ENCODE results near the gene IGFBP4. TPM values are rescaled to one million over a fixed set of nuclear protein-coding genes. Genes with fewer than 3 reads are reported as not detected.

The IGFBP4 gene
- total and polyA plus RNA-seq, 2 of the 13 experiments (the other 11 are each of a cell fraction or from before 2014, with no cell fraction given): 4.1 to 49.0 TPM

DNA sequence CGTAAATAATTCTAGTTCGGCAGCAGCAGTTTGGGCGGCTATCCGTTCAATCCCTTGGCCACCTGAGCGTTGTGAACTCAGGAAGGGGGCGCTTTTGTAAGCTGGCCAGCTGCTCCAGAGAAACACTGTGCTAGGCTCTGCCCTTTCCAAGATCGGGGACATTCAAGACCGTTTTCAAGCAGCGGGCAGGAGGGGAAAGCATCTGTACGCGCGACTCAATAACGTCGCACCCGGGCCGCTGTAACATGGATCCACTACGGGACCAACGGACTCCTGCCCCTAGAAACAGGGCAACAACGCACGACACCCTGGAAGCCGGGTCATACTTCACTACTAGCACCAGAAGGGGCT is 26.0 kb upstream of the IGFBP4 start (continued):
- TF ChIP-seq, protein P1, sequence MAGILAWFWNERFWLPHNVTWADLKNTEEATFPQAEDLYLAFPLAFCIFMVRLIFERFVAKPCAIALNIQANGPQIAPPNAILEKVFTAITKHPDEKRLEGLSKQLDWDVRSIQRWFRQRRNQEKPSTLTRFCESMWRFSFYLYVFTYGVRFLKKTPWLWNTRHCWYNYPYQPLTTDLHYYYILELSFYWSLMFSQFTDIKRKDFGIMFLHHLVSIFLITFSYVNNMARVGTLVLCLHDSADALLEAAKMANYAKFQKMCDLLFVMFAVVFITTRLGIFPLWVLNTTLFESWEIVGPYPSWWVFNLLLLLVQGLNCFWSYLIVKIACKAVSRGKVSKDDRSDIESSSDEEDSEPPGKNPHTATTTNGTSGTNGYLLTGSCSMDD (CRISPR knock-in tag; IDR thresholded peaks at IDR 0.05): no peak
- TF ChIP-seq ZNF878 (CRISPR knock-in tag; IDR thresholded peaks at IDR 0.05) (no peak), AHR (CRISPR knock-in tag; IDR thresholded peaks at IDR 0.05) (no peak), KMT2B (CRISPR knock-in tag; IDR thresholded peaks at IDR 0.05) (no peak), SRSF4 (IDR thresholded peaks at IDR 0.05; ENCODE audit: low read depth, low read length, poor library complexity, severe bottlenecking) (no peak), FOXC1 (CRISPR knock-in tag; IDR thresholded peaks at IDR 0.05; ENCODE audit: borderline replicate concordance) (peak; percentile 70; the same call in 1 of the 2 replicates), ZNF605 (CRISPR knock-in tag; IDR thresholded peaks at IDR 0.05) (no peak), SMAD1 (CRISPR knock-in tag; IDR thresholded peaks at IDR 0.05; ENCODE audit: borderline replicate concordance, low read depth) (no peak), ZNF432 (CRISPR knock-in tag; IDR thresholded peaks at IDR 0.05; ENCODE audit: borderline replicate concordance) (no peak)
- TF ChIP-seq, protein P2, sequence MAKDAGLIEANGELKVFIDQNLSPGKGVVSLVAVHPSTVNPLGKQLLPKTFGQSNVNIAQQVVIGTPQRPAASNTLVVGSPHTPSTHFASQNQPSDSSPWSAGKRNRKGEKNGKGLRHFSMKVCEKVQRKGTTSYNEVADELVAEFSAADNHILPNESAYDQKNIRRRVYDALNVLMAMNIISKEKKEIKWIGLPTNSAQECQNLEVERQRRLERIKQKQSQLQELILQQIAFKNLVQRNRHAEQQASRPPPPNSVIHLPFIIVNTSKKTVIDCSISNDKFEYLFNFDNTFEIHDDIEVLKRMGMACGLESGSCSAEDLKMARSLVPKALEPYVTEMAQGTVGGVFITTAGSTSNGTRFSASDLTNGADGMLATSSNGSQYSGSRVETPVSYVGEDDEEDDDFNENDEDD (CRISPR knock-in tag; IDR thresholded peaks at IDR 0.05; ENCODE audit: borderline replicate concordance): no peak
- TF ChIP-seq, protein P3, sequence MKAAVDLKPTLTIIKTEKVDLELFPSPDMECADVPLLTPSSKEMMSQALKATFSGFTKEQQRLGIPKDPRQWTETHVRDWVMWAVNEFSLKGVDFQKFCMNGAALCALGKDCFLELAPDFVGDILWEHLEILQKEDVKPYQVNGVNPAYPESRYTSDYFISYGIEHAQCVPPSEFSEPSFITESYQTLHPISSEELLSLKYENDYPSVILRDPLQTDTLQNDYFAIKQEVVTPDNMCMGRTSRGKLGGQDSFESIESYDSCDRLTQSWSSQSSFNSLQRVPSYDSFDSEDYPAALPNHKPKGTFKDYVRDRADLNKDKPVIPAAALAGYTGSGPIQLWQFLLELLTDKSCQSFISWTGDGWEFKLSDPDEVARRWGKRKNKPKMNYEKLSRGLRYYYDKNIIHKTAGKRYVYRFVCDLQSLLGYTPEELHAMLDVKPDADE (CRISPR knock-in tag; IDR thresholded peaks at IDR 0.05): peak; percentile 50; the same call in 1 of the 2 replicates
- TF ChIP-seq, protein P4, sequence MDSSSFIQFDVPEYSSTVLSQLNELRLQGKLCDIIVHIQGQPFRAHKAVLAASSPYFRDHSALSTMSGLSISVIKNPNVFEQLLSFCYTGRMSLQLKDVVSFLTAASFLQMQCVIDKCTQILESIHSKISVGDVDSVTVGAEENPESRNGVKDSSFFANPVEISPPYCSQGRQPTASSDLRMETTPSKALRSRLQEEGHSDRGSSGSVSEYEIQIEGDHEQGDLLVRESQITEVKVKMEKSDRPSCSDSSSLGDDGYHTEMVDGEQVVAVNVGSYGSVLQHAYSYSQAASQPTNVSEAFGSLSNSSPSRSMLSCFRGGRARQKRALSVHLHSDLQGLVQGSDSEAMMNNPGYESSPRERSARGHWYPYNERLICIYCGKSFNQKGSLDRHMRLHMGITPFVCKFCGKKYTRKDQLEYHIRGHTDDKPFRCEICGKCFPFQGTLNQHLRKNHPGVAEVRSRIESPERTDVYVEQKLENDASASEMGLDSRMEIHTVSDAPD (CRISPR knock-in tag; IDR thresholded peaks at IDR 0.05): no peak
- TF ChIP-seq, protein P5, sequence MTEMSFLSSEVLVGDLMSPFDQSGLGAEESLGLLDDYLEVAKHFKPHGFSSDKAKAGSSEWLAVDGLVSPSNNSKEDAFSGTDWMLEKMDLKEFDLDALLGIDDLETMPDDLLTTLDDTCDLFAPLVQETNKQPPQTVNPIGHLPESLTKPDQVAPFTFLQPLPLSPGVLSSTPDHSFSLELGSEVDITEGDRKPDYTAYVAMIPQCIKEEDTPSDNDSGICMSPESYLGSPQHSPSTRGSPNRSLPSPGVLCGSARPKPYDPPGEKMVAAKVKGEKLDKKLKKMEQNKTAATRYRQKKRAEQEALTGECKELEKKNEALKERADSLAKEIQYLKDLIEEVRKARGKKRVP (CRISPR knock-in tag; IDR thresholded peaks at IDR 0.05): no peak
- TF ChIP-seq, protein P6, sequence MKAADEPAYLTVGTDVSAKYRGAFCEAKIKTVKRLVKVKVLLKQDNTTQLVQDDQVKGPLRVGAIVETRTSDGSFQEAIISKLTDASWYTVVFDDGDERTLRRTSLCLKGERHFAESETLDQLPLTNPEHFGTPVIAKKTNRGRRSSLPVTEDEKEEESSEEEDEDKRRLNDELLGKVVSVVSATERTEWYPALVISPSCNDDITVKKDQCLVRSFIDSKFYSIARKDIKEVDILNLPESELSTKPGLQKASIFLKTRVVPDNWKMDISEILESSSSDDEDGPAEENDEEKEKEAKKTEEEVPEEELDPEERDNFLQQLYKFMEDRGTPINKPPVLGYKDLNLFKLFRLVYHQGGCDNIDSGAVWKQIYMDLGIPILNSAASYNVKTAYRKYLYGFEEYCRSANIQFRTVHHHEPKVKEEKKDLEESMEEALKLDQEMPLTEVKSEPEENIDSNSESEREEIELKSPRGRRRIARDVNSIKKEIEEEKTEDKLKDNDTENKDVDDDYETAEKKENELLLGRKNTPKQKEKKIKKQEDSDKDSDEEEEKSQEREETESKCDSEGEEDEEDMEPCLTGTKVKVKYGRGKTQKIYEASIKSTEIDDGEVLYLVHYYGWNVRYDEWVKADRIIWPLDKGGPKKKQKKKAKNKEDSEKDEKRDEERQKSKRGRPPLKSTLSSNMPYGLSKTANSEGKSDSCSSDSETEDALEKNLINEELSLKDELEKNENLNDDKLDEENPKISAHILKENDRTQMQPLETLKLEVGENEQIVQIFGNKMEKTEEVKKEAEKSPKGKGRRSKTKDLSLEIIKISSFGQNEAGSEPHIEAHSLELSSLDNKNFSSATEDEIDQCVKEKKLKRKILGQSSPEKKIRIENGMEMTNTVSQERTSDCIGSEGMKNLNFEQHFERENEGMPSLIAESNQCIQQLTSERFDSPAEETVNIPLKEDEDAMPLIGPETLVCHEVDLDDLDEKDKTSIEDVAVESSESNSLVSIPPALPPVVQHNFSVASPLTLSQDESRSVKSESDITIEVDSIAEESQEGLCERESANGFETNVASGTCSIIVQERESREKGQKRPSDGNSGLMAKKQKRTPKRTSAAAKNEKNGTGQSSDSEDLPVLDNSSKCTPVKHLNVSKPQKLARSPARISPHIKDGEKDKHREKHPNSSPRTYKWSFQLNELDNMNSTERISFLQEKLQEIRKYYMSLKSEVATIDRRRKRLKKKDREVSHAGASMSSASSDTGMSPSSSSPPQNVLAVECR (CRISPR knock-in tag; IDR thresholded peaks at IDR 0.05; ENCODE audit: borderline replicate concordance): no peak; the same call in 1 of the 2 replicates
- TF ChIP-seq, protein P7, sequence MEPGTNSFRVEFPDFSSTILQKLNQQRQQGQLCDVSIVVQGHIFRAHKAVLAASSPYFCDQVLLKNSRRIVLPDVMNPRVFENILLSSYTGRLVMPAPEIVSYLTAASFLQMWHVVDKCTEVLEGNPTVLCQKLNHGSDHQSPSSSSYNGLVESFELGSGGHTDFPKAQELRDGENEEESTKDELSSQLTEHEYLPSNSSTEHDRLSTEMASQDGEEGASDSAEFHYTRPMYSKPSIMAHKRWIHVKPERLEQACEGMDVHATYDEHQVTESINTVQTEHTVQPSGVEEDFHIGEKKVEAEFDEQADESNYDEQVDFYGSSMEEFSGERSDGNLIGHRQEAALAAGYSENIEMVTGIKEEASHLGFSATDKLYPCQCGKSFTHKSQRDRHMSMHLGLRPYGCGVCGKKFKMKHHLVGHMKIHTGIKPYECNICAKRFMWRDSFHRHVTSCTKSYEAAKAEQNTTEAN (CRISPR knock-in tag; conservative IDR thresholded peaks at IDR 0.05): no peak
- TF ChIP-seq, protein P8, sequence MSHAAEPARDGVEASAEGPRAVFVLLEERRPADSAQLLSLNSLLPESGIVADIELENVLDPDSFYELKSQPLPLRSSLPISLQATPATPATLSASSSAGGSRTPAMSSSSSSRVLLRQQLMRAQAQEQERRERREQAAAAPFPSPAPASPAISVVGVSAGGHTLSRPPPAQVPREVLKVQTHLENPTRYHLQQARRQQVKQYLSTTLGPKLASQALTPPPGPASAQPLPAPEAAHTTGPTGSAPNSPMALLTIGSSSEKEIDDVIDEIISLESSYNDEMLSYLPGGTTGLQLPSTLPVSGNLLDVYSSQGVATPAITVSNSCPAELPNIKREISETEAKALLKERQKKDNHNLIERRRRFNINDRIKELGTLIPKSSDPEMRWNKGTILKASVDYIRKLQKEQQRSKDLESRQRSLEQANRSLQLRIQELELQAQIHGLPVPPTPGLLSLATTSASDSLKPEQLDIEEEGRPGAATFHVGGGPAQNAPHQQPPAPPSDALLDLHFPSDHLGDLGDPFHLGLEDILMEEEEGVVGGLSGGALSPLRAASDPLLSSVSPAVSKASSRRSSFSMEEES (CRISPR knock-in tag; IDR thresholded peaks at IDR 0.05): no peak

Data from HepG2 (cell line).